RWPE2 (cell line): ENCODE data around the gene GSTM4.

Source experiments
- ATAC-seq: fragments of 200-7000 bp; cut with Tn5 transposase; 3 replicates; pipeline ENCODE4 v1.9.1; 2021; ENCODE audit warnings: low read depth
- DNase-seq: peaks from one replicate; pipeline ENCODE4 v3.0.0-alpha.2; 2020; ENCODE audit warnings: low spot score
- H3K27ac ChIP-seq: fragments of 450-650 bp; 2 replicates; pipeline ENCODE4 v1.5.1; 2017; ENCODE audit warnings: mild to moderate bottlenecking; ENCODE audit not compliant: poor library complexity, severe bottlenecking
- H3K27me3 ChIP-seq: fragments of 250-450 bp; sonication (Bioruptor Pico); 2 replicates; pipeline ENCODE4 v1.5.1; 2021; ENCODE audit warnings: mild to moderate bottlenecking, moderate library complexity; ENCODE audit not compliant: insufficient read depth, poor library complexity, severe bottlenecking
- H3K36me3 ChIP-seq: fragments of 250-450 bp; sonication (Bioruptor Pico); 2 replicates; pipeline ENCODE4 v1.5.1; 2020; ENCODE audit warnings: low read depth, mild to moderate bottlenecking, moderate library complexity
- H3K4me1 ChIP-seq: fragments of 250-450 bp; sonication (Bioruptor Pico); 2 replicates; pipeline ENCODE4 v1.5.1; 2021; ENCODE audit warnings: mild to moderate bottlenecking, moderate library complexity; ENCODE audit not compliant: insufficient read depth, poor library complexity, severe bottlenecking
- H3K4me3 ChIP-seq: fragments of 250-450 bp; sonication (Bioruptor Pico); 2 replicates; pipeline ENCODE4 v1.5.1; 2021; ENCODE audit warnings: mild to moderate bottlenecking, moderate library complexity; ENCODE audit not compliant: severe bottlenecking
- H3K9me3 ChIP-seq: fragments of 250-450 bp; sonication (Bioruptor Pico); 2 replicates; pipeline ENCODE4 v1.5.1; 2021; ENCODE audit warnings: mild to moderate bottlenecking, moderate library complexity; ENCODE audit not compliant: severe bottlenecking
- TF ChIP-seq, protein P1 (sequence below): fragments of 450-650 bp; IDR thresholded peaks from one replicate; pipeline ENCODE4 v1.5.1; 2017; ENCODE audit warnings: mild to moderate bottlenecking, moderate library complexity; ENCODE audit not compliant: poor library complexity, severe bottlenecking

The GSTM4 gene

DNA sequence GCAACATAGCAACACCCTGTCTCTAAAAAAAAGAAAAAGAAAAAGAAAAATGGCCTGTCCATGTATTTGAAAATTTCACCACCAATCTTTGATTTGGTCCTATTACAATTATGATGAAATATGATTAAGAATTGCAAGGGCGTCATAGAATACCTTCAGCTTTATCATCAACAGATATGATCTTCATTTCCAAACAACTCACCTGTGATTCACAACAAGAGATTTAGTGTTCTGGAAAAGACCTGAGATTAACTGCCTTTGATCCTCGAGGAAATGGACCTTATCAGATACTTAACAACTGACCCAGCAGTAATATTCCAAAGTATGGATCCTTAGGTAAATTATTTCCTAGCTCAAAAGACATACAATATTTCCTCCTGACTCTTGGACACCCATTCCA is 3.5 kb upstream of the GSTM4 start:
- H3K27me3 ChIP-seq, result no peaks in the 10 kb centered on the region
- no peaks in the 10 kb centered on the region for H3K36me3 ChIP-seq
- peak; percentile 30; the same call in 1 of the 3 replicates for ATAC-seq
- H3K27ac ChIP-seq, result peak overlapping the region; percentile 28
- H3K4me1 ChIP-seq, result peaks cover 40% of the 10 kb centered on the region
- TF ChIP-seq, protein P1, sequence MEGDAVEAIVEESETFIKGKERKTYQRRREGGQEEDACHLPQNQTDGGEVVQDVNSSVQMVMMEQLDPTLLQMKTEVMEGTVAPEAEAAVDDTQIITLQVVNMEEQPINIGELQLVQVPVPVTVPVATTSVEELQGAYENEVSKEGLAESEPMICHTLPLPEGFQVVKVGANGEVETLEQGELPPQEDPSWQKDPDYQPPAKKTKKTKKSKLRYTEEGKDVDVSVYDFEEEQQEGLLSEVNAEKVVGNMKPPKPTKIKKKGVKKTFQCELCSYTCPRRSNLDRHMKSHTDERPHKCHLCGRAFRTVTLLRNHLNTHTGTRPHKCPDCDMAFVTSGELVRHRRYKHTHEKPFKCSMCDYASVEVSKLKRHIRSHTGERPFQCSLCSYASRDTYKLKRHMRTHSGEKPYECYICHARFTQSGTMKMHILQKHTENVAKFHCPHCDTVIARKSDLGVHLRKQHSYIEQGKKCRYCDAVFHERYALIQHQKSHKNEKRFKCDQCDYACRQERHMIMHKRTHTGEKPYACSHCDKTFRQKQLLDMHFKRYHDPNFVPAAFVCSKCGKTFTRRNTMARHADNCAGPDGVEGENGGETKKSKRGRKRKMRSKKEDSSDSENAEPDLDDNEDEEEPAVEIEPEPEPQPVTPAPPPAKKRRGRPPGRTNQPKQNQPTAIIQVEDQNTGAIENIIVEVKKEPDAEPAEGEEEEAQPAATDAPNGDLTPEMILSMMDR, result no peak
- H3K4me3 ChIP-seq, result no peak overlapping the region
- no peaks in the 10 kb centered on the region for H3K9me3 ChIP-seq
- no peak for DNase-seq

DNA sequence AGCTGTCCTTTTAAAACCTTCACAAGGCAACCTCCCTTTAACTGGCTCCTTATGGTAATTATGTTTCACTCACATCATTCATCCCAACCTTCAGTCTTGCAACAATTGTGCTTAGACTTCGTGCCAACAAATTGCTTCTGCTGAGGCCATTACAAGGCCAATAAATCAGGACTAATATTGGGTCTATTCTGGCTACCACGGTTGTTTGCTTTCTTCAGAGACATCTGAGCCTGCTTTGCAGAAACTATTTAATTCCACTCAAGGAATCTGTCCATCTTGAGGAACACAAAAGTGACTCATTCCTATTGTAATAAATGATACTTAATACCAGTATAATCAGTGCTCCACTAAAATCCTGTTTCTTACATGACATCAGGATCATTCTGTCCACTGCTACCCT is 2.6 kb upstream of the GSTM4 start:
- Histone ChIP-seq H3K4me1 (peaks cover 40% of the 10 kb centered on the region), H3K27ac (peak overlapping the region; percentile 28), H3K36me3 (no peaks in the 10 kb centered on the region), H3K9me3 (no peaks in the 10 kb centered on the region), H3K27me3 (no peaks in the 10 kb centered on the region), H3K4me3 (no peak overlapping the region)
- peak; percentile 8; the same call in 1 of the 3 replicates for ATAC-seq
- DNase-seq, result no peak
- TF ChIP-seq, protein P1, result no peak

DNA sequence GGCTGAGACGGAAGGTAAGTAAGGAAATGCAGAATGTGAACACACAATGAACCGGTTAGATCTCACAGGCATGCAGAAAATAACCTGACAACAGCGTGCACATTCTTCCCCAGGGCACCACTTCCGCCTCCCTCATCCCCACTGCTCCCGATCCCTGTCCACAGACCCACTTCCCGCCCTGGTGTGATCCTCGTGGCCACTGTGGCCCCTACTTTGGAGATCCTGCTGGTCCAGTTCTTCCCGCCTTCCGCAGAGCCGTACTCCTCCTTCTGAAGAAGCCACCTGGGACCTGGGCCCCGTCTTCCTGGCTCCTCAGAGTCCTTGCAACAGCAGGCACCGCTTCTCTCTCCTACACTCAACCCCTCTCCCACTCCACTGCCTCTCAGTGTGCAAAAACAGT is 1.4 kb upstream of the GSTM4 start:
- Histone ChIP-seq H3K27me3 (no peaks in the 10 kb centered on the region), H3K27ac (no peak overlapping the region), H3K4me1 (peaks cover 40% of the 10 kb centered on the region), H3K36me3 (no peaks in the 10 kb centered on the region), H3K9me3 (no peaks in the 10 kb centered on the region), H3K4me3 (no peak overlapping the region)
- DNase-seq, result no peak
- no peak for ATAC-seq
- TF ChIP-seq, protein P1, result no peak

DNA sequence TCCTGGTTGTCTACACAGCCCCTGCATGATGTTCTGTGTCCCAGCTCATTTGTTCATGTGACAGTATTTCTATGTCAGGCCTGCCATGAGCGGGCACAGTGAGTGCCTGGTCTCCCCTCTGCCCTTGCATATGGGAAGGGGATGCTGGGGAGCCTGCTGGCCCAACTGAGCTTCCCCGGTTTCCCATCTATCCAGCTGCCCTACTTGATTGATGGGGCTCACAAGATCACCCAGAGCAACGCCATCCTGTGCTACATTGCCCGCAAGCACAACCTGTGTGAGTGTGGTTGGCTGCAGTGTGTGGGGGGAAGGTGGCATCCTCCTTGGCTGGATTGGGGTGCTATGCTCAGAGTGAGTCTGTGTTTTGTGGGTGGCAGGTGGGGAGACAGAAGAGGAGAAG is 1.5 kb downstream of the GSTM4 start:
- no peaks in the 10 kb centered on the region for H3K27me3 ChIP-seq
- TF ChIP-seq, protein P1, result no peak
- peaks cover 20% of the 10 kb centered on the region for H3K4me1 ChIP-seq
- ATAC-seq (no peak), DNase-seq (no peak)
- H3K36me3 ChIP-seq, result no peaks in the 10 kb centered on the region
- H3K27ac ChIP-seq, result no peak overlapping the region
- no peaks in the 10 kb centered on the region for H3K9me3 ChIP-seq
- H3K4me3 ChIP-seq, result no peak overlapping the region

DNA sequence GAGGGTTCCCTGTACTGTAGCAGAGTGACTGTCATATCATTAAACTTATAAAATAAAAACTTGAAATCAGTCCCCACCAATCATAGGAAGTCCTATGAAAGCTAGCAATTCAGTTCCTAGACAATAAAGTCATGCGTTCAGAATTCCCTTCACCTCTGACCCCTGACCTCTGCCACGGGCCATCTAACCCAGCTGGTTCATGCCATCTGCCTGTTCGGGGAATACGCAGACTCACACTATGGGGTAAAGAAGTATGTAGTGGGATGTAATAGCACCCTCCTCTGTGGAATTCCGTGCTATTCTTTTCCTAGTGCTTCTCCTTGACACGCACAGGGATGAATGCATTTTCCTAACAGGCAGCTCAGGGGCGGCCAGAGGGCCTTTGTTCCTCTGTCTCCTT is 2.1 kb downstream of the GSTM4 start:
- TF ChIP-seq, protein P1, result no peak
- ATAC-seq (no peak), DNase-seq (no peak)
- no peaks in the 10 kb centered on the region for H3K27me3 ChIP-seq
- H3K4me3 ChIP-seq, result no peak overlapping the region
- no peak overlapping the region for H3K27ac ChIP-seq
- H3K4me1 ChIP-seq, result peaks cover 15% of the 10 kb centered on the region
- no peaks in the 10 kb centered on the region for H3K9me3 ChIP-seq
- H3K36me3 ChIP-seq, result no peaks in the 10 kb centered on the region
